Psoas muscle (tissue), 8 donors: ENCODE data around the gene GFRA3. TPM values are rescaled to one million over a fixed set of nuclear protein-coding genes. Genes with fewer than 3 reads are reported as not detected.

Experiments used
- ATAC-seq, 4 donors: fragments of 200-7000 bp; cut with Tn5 transposase; one replicate each; pipeline ENCODE4 v1.9.1; 2020; ENCODE audit warnings: moderate library complexity in 3 of 4, mild to moderate bottlenecking in 2 of 4
- DNase-seq, 2 donors: peaks; one replicate each; pipeline ENCODE4 v3.0.0-alpha.2; 2020
- H3K27ac ChIP-seq: fragments of 200-600 bp; one replicate; pipeline ENCODE4 v1.8.0; 2022
- H3K27me3 ChIP-seq, 3 donors: fragments of 200-600 bp in 1 of 3; one replicate each; pipeline versions ENCODE4 v1.6.1 to v1.8.0; 2013 to 2022; ENCODE audit warnings: low read length in 2 of 3, mild to moderate bottlenecking in 2 of 3, moderate library complexity in 1 of 3; ENCODE audit not compliant: insufficient read depth in 3 of 3
- H3K36me3 ChIP-seq, 2 donors: fragments of 200-600 bp in 1 of 2; one replicate each; pipeline versions ENCODE4 v1.6.1 to v1.8.0; 2013 to 2022; ENCODE audit warnings: low read depth in 1 of 2, mild to moderate bottlenecking in 1 of 2, moderate library complexity in 1 of 2; ENCODE audit not compliant: insufficient read depth in 1 of 2
- H3K4me1 ChIP-seq: fragments of 200-600 bp; one replicate; pipeline ENCODE4 v1.8.0; 2022
- H3K4me3 ChIP-seq: fragments of 200-600 bp; one replicate; pipeline ENCODE4 v1.8.0; 2022; ENCODE audit warnings: mild to moderate bottlenecking
- H3K9me3 ChIP-seq: fragments of 200-600 bp; one replicate; pipeline ENCODE4 v1.8.0; 2022
- CTCF ChIP-seq: fragments of 200-600 bp; IDR thresholded peaks from one replicate; pipeline ENCODE4 v1.8.0; 2022; ENCODE audit warnings: antibody characterized with exemption
- WGBS, 3 donors: extraction: QIAGEN DNeasy Blood & Tissue Kit; methylation state at CpG; one replicate each; pipeline versions ENCODE4 v1.1.6 to v1.1.7; 2013; 5-methylcytosine and 5-hydroxymethylcytosine counted together
- intact Hi-C, 2 donors: fragments of 100-400 bp; cut with DNase I; formaldehyde crosslinking; loops; one replicate each; pipeline versions ENCODE4 v1.11.0 to v1.14.2; 2022
- polyA plus RNA-seq, 3 donors: library from polyadenylated mRNA; stranded (reverse); fragments of 200-250 nt; gene quantifications; one replicate each; pipeline ENCODE4 v1.2.3, GENCODE V29; 2013
- total RNA-seq, 4 donors: library from RNA; stranded (reverse); fragmentation: NEBNext Ultra II Directional in 2 of 4; extraction: Animal tissue kit (Norgen Biotek cat#: 25700) in 2 of 4; gene quantifications; one replicate each; pipeline versions ENCODE4 v1.2.1 to v1.2.4, GENCODE V29; 2021 to 2023
- donor health status: healthy with polysubstance abuse.
- donor health status: DM: no; HTN: no; CAD: no; lungs with moderate emphysema.
- donor health status: Bipolar disorder and iron deficiency.
- donor health status: healthy.
- donor health status: DM: yes; HTN: yes; CAD: no.
- donor health status: DM: no; HTN: no; CAD: no.
- donor health status: DM: no; HTN: no; CAD: no.
- donor health status: DM: yes; HTN: yes; CAD: no.

The GFRA3 gene
- total and polyA plus RNA-seq, 7 donors: 0.04 to 0.17 (median 0.10) TPM; not detected in 2

GRCh38 chr5:138230981-138231589 lies 43.3 kb downstream of the GFRA3 start:
- H3K4me1 ChIP-seq: no peaks in the 10 kb centered on the region
- no peak for TF ChIP-seq CTCF
- DNase-seq (no peak), ATAC-seq (no peak)
- WGBS, 3 donors: 56 to 57% (median 56%) methylated on average over 7 of the region's 7 CpGs
- H3K9me3 ChIP-seq: no peaks in the 10 kb centered on the region
- intact Hi-C loops: no loop called here
- H3K36me3 ChIP-seq: no peaks in the 10 kb centered on the region
- no peak overlapping the region for H3K4me3 ChIP-seq
- no peak overlapping the region for H3K27ac ChIP-seq
- no peaks in the 10 kb centered on the region for H3K27me3 ChIP-seq

- Histone ChIP-seq H3K4me1 (no peaks in the 10 kb centered on the region), H3K27me3 (no peaks in the 10 kb centered on the region), H3K9me3 (no peaks in the 10 kb centered on the region), H3K27ac (no peak overlapping the region), H3K4me3 (no peak overlapping the region), H3K36me3 (no peaks in the 10 kb centered on the region)
- TF ChIP-seq CTCF: no peak
- ATAC-seq (no peak), DNase-seq (no peak)
- intact Hi-C loops: no loop called here
Measured at GRCh38 chr5:138230261-138230660, 44.2 kb downstream of the GFRA3 start.

- Histone ChIP-seq H3K27ac (no peak overlapping the region), H3K36me3 (no peaks in the 10 kb centered on the region), H3K9me3 (no peaks in the 10 kb centered on the region), H3K4me1 (no peaks in the 10 kb centered on the region), H3K27me3 (no peaks in the 10 kb centered on the region), H3K4me3 (no peak overlapping the region)
- intact Hi-C loops: loop anchor here (10.0 kb wide), 3 partner anchors 175 to 265 kb away; no protein-coding TSS in a partner anchor
- no peak for TF ChIP-seq CTCF
- ATAC-seq: no peak
- WGBS, 3 donors: 69 to 81% (median 72%) methylated on average over 6 of the region's 6 CpGs
- DNase-seq: no peak
Measured at GRCh38 chr5:138229387-138229786, 45.0 kb downstream of the GFRA3 start.

GRCh38 chr5:138226910-138227309 lies 47.5 kb downstream of the GFRA3 start:
- no peak for ATAC-seq
- no peaks in the 10 kb centered on the region for H3K27me3 ChIP-seq
- no peak overlapping the region for H3K4me3 ChIP-seq
- no peak for TF ChIP-seq CTCF
- intact Hi-C loops: loop anchor here (10.0 kb wide), 3 partner anchors 178 to 268 kb away; no protein-coding TSS in a partner anchor
- no peaks in the 10 kb centered on the region for H3K9me3 ChIP-seq
- H3K27ac ChIP-seq: no peak overlapping the region
- H3K36me3 ChIP-seq: no peaks in the 10 kb centered on the region
- H3K4me1 ChIP-seq: no peaks in the 10 kb centered on the region
- DNase-seq: no peak

- no peak for DNase-seq
- Histone ChIP-seq H3K4me1 (no peaks in the 10 kb centered on the region), H3K4me3 (no peak overlapping the region), H3K27ac (no peak overlapping the region), H3K9me3 (no peaks in the 10 kb centered on the region), H3K36me3 (no peaks in the 10 kb centered on the region), H3K27me3 (no peaks in the 10 kb centered on the region)
- ATAC-seq: no peak
- no peak for TF ChIP-seq CTCF
- intact Hi-C loops: loop anchor here (5.0 to 10.0 kb wide), 4 partner anchors 58 to 270 kb away; no protein-coding TSS in a partner anchor
- WGBS, 3 donors: 77 to 87% (median 83%) methylated on average over 6 of the region's 6 CpGs
Measured at GRCh38 chr5:138224712-138225111, 49.7 kb downstream of the GFRA3 start.
